Panc1 (cell line): Measurements from ENCODE around the gene ELAVL4.

Experiments
- SIN3A ChIP-seq: IDR thresholded peaks from 2 replicates; pipeline ENCODE4 v1.6.1; 2012; ENCODE audit warnings: low read depth, mild to moderate bottlenecking, low read length, moderate library complexity, borderline replicate concordance; ENCODE audit not compliant: insufficient read depth
- TF ChIP-seq, protein P1 (sequence below): fragments of 450-650 bp; IDR thresholded peaks from 2 replicates; pipeline ENCODE4 v1.5.1; 2017; ENCODE audit warnings: mild to moderate bottlenecking

- TF ChIP-seq, protein P1, sequence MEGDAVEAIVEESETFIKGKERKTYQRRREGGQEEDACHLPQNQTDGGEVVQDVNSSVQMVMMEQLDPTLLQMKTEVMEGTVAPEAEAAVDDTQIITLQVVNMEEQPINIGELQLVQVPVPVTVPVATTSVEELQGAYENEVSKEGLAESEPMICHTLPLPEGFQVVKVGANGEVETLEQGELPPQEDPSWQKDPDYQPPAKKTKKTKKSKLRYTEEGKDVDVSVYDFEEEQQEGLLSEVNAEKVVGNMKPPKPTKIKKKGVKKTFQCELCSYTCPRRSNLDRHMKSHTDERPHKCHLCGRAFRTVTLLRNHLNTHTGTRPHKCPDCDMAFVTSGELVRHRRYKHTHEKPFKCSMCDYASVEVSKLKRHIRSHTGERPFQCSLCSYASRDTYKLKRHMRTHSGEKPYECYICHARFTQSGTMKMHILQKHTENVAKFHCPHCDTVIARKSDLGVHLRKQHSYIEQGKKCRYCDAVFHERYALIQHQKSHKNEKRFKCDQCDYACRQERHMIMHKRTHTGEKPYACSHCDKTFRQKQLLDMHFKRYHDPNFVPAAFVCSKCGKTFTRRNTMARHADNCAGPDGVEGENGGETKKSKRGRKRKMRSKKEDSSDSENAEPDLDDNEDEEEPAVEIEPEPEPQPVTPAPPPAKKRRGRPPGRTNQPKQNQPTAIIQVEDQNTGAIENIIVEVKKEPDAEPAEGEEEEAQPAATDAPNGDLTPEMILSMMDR = no peak
- TF ChIP-seq SIN3A = no peak
Observed at GRCh38 chr1:50074931-50075330, 33.8 kb upstream of the ELAVL4 start.
